ENCODE measurements around the gene TBX4.

TBX4 gene

DNA sequence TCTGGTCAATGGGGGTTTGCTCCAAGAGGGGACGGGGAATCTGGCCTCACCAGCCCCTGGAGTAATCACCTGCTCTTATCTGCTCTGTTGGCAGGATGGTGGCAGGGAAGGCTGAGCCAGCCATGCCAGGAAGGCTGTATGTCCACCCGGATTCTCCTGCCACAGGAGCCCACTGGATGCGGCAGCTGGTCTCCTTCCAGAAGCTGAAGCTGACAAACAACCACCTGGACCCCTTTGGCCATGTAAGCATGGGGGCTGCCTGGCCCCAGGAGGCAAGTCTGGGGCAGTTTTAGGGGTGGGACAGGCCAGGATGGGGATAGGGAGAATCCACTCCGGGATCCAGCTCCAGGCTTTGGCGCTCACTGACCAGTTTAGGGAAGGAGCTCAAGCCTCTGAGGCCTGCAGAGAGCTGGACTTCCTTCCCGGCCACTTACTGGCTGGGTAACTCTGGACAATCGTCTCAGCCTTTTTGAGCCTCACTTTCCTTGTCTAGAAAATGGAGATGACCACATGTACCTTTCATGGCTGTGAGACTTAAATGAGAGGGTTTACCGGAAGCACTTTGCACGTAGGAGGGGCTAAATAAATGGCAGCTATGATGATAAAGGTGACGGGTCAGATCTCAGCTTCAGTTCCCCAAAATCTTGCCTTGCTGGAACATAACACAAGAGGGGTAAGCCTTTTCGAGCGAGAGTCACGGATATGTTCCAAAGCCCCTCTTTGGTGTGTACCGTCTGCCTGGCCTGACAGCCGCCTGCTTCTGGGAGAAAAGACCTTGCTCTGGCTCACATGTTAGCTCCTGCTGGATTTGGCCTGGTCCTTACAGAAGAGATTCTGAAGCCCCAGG, 15.4 kb downstream of the TBX4 start:
- no peak for DNase-seq

DNA sequence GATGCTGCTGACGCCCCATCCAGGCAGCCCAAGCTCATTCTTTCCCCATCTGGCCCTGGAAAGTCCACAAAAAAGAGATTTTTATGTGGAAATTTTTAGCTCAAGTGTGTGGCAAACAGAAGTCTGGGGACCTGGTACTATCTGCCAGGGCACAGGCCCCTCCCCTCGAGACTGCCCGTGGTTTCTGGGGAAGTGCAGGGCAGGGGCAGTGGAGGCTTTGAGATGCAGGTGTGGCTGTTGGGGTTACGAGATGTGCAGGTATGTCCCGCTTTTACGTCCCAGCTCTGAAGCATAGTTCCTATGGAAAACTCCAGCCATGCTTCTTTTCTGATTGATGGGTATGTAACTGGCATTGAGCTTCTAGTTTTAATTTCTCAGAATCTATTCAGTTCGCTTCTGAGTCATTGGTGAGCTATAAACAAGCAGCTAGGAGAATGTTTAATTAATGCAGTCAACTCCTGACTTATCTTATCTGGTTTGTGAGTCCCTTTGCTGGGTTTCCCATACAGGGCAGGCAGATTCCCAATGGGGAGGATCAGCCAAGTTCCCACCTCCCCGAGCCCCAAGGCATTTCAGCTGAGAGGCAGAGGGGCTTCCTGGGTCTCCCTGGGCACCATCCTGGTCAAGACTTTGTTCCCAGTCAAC, 16.2 kb downstream of the TBX4 start:
- no peak for DNase-seq

DNA sequence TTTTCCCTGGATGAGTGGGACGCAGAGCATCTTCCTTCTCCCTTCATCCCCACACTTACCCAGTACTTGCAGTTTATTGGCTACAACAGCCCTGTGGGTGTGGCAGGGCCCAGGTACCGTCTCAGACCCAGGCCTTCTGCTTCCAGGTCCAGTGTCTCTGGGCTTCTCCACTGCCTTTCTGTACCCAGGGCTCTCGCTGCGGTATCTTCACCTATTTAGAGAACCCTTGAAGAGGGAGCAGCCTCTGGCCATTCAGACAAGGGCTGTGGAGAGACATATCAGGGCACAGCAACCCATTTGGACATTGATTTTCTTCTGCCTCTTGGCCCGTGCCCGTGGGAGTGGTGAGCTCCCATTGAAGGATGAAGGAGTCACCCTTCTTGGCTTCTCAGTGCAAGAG, 17.3 kb downstream of the TBX4 start:
- no peak for DNase-seq

DNA sequence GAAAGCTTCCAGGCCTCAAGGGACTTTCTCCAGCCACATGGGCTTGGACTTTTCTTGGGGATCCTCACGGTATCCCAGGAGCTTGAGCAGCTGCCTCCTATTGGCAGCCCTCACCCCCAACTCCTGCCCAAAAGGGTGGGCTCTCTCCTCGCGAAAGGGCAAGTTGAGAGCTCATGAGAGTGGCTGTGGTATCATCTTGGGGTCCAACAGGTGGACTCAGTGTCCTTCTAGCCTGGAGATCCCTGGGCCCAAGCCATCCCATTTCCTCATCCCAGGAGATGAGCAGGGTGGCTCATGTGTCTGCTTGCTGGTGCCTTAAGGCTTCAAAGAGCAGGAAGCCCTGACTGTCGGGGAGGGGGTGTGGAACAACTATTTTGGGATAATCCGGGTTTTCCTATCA, 17.7 kb downstream of the TBX4 start:
- DNase-seq: no peak

DNA sequence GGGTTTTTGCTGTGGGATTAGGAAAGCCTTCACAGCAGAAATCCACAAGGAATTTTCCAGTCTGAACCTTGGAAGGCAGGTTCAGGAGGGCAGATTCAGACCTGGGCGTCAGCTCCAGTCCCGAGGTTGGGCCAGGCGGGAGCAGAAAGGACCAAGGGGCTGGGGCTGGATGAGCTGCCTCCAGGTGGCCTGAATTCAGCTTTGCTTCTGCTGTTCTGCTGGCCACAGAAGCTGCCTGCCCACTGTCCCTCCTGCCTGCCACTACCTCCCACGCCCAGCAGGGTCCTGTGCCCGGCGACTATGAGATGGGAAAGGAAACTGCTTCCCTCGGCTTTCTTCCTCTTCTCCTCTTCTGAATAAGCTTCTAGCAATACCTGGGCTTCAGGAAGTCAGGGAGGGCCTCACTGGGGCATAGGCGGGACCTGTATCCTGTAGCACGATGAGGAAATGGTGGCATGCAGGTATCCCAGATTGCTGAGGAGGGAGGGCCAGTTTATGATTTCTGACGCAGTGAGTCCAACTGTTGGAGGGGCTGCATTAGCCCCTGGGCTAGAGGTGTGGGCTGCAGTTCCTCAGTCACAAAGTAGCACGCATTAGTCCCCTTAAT, 18.4 kb downstream of the TBX4 start:
- DNase-seq: no peak

DNA sequence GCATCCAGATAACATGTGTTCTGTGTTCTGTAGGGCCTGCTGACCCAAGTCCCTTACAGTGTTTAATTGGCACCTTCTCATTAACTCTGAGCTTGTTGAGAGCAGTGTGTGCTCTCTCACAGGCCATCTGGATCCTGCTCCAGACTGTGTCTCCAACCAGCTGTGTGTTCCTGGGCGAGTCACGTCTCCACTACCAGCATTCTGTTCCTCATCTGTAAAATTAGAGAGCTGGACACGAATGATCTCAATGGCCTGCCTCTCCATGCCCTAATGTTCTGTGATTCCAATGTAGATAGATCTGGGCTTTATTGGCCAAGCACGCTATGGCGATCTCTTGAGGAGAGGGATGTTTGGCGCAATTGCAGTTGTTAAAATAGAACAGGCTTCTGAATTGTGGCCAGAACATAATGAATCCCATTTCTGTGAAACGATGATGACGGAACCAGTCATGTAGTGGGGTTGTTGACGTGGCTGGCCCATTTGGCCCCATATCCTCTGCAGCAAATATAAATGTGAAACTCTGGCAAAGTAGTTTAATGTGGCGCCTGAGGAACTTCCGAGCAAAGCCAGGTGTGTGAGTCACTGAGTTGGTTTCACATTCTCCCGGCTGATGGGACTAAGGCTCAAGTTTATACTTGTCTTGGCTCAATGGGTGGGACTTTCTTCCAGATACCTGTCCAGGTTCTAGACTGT, 22.2 kb downstream of the TBX4 start:
- no peak for DNase-seq

DNA sequence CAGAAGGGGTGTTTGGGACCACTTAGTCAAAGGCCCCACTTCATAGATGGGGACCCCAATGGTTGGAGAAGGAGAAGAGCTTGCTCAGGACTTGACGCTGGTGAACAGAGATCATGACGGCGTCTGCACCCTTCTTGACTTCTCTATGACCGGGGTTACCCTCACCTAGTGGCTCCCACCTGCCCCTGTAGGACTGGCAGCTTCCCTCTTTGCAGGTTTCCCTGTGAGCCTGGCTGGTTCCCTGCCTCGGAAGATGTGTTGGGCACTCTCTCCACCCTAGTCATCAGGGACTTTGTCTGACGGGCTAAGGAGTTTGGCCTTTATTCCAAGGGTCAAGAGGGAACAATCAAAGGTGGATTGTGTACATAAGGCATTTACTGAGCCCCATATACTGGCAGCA, 22.7 kb downstream of the TBX4 start:
- no peak for DNase-seq

DNA sequence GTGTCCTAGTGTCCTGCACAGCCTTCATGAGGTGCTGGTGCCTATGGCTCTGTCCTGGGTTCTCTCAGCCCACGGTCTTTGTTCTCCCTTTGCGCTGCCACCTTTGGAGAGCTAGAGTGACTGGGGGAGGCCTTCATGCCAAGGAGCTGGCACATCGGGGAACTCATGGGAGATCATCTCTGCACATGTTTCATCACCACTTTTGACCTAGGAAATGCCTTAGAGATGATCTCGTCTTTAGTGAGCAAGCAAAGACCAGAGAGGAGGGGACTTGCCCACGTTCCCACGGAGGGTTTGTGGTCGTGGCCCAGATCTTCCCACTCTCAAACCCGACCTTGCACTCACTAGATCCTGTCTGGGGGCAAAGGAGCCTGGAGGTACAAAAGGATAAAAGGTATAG, 23.5 kb downstream of the TBX4 start:
- no peak for DNase-seq

DNA sequence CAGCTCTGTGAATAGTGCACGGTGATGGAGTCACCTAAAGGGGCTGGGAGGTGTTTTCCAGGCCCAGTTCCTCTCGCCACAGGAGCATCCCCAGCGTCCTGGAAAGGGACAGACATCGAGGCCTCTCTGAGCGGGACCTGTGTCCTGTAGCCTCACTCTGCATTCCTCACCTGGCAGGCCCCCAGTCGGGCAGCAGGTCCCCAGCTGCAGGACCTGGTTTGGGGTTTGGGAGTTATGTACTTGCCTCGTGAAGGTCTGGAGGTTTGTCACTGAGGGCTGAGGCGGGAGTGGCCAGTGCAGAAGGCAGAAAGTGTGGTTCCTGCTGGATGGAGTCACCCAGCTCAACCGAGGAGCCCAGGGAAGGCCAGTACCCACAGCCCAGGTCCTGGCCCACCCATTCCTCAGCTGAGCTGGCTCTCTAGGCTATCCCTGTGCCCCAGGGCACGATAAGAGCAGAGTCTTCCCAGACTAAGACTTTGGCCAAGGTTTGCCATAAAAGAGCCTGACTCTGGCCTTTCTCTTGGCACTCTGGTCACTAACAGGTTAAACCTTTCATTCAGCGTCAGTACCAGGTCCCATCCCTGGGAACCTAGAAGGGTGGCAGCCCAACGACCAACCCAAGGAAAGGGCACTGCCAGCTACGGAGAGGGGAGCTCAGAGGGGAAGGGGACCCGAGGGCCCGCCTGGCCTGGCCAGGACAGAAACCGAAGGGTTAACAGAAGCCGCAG, 24.4 kb downstream of the TBX4 start:
- no peak for DNase-seq

DNA sequence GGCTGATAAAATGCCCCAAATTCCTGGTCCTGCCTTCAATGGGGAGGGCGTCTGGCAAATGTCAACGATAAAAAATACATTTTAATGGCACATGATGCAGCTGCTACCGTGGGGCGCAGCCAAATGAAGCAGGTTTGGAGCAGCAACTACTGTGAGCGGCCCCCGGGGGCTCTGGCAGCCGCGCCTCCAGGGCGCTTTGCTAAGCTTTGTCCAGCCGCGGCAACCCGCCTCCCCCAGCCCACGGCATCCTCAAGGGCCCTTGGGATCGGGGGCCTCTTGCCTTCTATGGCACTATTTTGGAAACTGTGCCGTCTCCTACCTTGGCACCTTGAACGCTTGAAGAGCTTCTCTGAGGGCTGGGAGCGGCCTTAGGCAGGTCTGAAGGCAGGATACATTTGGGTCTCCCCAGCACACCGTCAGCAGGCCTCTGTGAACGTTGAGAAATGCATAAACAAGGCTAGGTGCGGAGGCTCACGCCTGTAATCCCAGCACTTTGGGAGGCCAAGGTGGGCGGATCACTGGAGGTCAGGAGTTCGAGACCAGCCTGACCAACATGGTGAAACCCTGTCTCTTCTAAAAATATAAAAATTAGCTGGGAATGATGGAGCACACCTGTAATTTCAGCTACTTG, 25.1 kb downstream of the TBX4 start:
- no peak for DNase-seq

DNA sequence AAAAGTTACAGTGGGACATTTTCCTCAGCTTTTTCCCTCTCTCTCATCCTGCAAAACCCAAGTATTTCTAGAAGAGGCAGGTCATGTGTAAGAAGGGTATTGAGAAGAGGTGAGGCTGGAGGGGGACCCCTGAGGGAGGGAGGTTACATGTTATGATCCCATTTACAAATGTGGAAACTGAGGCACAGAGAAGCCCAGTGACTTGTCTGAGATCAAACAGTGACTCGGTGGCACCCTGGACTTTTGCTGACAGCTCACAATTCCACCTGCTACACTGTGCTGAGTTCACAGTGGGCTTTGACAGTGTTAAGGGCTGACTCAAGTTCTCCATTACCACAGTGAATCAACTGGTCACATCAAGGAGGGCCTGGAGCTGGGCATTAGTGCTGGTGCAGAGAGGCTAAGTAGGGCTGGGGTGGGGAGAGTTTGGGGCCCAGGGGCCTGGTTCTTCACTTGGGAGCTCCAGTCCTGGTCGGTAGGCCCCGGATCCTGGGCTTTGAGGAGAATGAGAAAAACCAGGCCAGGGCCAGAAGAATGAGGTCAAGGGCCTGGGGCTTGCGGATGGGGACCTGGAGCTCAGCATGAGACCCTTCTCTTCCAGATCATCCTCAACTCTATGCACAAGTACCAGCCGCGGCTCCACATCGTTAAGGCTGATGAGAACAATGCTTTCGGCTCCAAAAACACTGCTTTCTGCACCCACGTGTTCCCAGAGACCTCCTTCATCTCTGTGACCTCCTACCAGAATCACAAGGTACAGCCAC, 26.0 kb downstream of the TBX4 start:
- DNase-seq: no peak

DNA sequence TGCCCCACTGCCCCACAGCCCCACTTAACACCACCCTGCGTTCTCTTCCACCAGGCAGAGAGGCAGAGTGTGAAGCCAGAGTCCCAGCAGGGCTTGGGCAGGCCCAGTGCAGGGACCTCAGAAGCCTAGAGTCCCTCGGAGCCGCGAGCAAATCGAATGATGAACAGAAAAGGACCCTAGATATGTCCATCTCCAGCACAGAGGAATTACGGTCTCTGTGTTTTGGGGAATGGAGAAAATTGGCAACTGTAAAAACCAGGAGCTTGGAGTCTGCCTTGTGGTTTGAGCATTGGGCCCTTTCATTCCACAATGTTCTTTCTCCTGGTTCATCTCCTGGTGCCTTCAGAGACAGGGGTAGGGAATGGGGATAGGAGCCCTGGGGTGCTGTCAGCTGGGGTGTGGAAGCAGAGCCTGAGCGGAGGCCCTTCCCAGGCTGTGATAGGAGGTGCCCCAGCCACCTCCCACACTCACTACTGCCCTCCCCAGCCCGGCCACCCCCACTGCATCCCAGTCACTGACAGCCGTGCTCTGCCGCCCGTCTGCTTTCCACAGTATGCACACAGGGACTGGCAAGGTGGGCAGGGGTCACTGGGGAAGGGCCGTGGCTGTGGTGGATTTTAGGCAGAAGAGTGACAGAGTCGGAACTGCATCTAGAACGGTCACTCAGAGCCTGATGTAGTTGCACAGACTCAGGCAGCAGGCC, 26.7 kb downstream of the TBX4 start:
- no peak for DNase-seq

DNA sequence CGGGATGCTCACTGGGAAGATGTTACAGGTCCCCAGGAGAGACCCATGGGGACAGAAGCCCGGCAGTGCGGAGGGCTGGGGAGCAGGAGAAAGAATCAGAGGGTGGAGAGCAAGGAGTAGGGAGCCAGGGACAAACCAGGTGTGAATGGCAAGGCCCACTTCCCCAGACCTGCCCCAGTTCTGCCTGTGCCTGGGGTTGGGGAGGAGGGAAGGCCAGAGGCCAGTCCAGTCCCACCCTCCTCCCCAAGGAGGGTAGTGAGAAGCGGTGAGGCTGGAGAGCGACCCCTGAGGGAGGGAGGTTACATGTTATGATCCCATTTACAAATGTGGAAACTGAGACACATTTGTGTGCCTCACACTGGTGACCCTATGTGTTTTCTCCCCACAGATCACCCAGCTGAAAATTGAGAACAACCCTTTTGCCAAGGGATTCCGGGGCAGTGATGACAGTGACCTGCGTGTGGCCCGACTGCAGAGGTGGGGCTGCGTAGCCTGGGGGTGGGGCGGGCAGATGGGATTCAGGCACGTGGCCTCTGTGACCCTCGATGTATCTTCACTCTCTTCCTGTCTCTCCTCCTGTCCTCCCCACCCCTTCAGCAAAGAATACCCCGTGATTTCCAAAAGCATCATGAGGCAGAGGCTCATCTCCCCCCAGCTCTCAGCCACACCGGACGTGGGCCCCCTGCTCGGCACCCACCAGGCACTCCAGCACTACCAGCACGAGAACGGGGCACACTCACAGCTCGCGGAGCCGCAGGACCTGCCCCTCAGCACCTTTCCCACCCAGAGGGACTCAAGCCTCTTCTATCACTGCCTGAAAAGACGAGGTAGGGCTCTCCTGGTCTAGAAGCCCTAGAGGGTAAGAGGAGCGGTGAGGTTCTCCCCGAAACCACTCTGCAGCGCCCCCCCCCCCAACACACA, 27.5 kb downstream of the TBX4 start:
- DNase-seq: no peak

DNA sequence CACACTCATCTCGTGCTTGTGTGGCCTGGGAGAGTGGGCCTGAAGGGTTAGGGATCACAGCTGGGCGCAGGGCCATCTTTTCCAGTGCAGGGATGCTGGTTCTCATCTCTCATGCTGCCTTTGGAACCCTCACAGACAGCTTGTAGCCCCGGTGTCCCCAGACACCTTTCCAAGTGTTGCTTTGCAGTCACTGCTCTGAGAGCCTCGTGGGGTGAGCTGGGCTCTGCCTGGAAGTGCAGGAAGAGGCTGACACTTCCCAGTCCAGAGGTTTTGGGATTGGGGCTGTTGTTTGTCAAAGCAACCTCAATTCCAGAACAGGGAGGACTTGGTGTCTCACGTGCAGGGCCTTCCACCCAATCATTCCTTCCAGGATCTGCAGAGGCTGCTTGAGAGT, 28.2 kb downstream of the TBX4 start:
- no peak for DNase-seq

DNA sequence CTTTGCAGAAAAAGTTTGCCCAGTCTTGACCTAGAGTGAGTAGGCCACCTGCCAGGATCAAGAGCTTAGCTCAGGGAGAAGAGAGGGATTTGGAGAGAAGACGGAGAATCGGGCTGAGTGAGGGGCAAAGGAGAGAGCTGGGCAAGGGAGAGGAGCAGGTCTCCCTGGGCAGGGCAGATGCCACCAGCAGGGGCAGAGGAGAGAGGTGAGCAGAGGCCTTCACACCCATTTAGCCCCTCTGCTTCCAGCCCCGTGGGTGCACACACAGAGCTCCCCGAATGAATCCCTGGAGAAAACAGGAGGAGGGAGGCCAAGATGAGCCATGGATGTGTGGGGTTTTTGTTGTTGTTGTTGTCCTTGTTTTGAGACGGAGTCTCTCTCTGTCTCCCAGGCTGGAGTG, 29.2 kb downstream of the TBX4 start:
- no peak for DNase-seq

DNA sequence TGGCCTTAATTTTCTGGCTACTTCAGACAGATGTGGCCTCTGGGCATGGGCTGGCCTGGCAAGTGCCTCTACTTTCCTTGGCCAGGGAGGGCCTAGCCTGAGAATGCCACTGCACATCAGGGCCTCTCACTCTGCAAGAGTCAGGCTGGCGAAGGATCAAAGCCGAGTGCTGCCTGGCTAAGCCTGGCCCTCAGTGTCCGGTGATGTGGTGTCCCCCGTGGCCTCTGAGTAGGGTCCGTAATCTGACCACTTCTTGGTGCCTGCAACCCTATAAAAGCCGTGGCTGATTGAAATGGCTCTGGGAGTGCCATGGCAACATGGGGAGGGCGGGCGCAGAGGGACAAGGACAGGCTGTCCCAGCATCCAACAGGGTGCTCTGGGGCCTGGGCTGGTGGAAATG, 30.2 kb downstream of the TBX4 start:
- no peak for DNase-seq

DNA sequence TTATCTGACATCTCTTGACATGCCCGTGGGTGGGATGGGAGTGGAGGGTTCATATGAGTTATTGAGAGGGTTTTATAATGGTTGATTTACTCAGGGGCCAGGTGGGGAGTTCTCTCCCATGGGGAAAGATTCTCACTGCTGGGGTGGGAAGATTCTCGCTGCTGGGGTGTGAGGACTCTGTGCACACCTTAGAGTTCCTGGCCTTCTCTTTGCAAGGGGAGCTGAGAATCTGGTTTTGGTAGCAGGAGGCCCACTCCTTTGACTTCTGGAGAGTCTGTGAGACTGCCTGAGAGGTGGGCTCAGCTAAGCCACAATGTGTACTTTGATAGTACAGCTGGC, 31.5 kb downstream of the TBX4 start:
- DNase-seq: no peak

DNA sequence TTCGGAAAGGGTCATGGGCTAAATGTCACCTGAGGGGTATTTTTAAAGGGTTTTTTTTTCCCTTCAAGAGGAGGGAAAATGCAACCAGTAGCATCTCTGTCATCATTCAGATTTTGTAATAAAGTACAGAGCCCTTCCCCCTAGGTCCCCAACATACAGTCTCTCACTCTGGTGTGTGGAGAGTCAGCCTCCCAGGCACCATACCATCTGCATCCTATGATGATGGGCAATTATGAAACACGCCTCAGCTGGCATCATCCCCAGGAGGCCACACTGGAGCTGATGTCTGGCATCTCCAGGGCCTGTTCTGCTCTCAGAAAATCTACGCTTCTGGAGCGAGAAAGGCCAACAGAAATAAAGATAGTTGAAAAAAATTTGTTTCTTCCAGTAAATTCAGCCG, 32.0 kb downstream of the TBX4 start:
- no peak for DNase-seq

DNA sequence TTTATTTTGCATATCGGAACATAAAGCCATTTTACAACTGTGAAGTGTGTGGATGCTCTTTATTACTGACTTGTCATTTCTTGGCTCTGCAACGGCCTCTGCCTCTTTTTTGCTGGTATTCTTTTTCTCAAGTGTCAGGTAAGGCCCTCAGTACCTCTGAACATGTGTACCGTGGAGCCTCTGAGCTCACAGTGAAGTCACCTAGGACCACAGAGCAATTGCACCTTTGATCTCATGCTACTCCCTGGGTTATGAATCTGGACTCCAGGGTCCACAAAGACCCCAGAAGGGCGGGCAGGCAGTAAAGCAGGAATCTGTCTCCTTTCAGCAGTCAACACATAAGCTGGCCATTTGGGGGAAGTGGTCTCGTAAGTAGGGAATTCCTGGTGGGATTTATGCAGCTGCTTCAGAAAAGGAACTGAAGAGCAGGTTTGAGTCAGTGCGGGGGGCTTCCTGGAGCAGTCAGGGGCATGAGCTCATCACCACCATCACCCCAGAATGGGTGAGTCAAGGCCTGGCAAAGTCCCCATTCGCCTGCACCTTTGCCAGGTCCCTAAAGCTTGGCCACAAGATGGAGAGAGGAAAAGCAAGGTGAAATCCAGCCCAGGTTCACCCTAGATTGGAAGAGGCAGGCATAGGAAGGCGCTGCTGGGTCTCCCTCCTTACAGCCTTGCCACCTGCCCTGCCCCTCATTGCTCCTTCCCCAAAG, 33.0 kb downstream of the TBX4 start:
- DNase-seq: no peak
